WTC11 (cell line): ENCODE data around the gene TCAF1. TPM values are rescaled to one million over a fixed set of nuclear protein-coding genes. Genes with fewer than 3 reads are reported as not detected.
A peak's percentile ranks its signal among the peaks of the same experiment; 100 is the strongest.

Experiments
- ATAC-seq: fragments of 200-7000 bp; cut with Tn5 transposase; 2 replicates; pipeline ENCODE4 v1.10.0; 2021; ENCODE audit warnings: mild to moderate bottlenecking, moderate library complexity
- CTCF ChIA-PET: fragments of 300-600 bp; sonication (Branson Sonifier 250); formaldehyde crosslinking; loops from one replicate; lab custom pipeline; 2021; ENCODE audit warnings: antibody characterized with exemption; lab: Charles Lee
- POLR2A ChIA-PET: fragments of 350-600 bp; sonication (Branson Sonifier 250); formaldehyde crosslinking; loops from one replicate; lab custom pipeline; 2021; ENCODE audit warnings: antibody characterized with exemption; lab: Charles Lee
- DNase-seq: peaks from one replicate; pipeline ENCODE4 v3.0.0; 2021; ENCODE audit warnings: low spot score
- H3K27ac Mint-ChIP-seq: 2 replicates; pipeline ENCODE4 v1.8.0; 2021; ENCODE audit warnings: mixed read lengths
- H3K27me3 Mint-ChIP-seq: 2 replicates; pipeline ENCODE4 v1.8.0; 2021; ENCODE audit warnings: low read depth, mild to moderate bottlenecking, moderate library complexity, mixed read lengths
- H3K36me3 Mint-ChIP-seq: 2 replicates; pipeline ENCODE4 v1.8.0; 2021; ENCODE audit warnings: mixed read lengths
- H3K4me1 Mint-ChIP-seq: 2 replicates; pipeline ENCODE4 v1.8.0; 2022; ENCODE audit warnings: mixed read lengths
- H3K4me3 Mint-ChIP-seq: 2 replicates; pipeline ENCODE4 v1.8.0; 2021; ENCODE audit warnings: mild to moderate bottlenecking, moderate library complexity, mixed read lengths
- H3K9me3 Mint-ChIP-seq: 2 replicates; pipeline ENCODE4 v1.8.0; 2021; ENCODE audit warnings: mixed read lengths
- AFF4 ChIP-seq: sonication (generic); formaldehyde crosslinking; IDR thresholded peaks from 2 replicates; pipeline ENCODE4 v1.8.1; 2023; ENCODE audit warnings: mild to moderate bottlenecking, missing genetic modification reagents, borderline replicate concordance
- ARID4B ChIP-seq: sonication (generic); formaldehyde crosslinking; IDR thresholded peaks from 2 replicates; pipeline ENCODE4 v1.8.0; 2023; ENCODE audit warnings: missing genetic modification reagents, mild to moderate bottlenecking, borderline replicate concordance
- NFYB ChIP-seq: sonication (generic); formaldehyde crosslinking; conservative IDR thresholded peaks from 2 replicates; pipeline ENCODE4 v1.8.0; 2022; ENCODE audit warnings: low read depth, missing genetic modification reagents
- PRDM15 ChIP-seq: sonication (generic); formaldehyde crosslinking; IDR thresholded peaks from 2 replicates; pipeline ENCODE4 v1.8.0; 2022; ENCODE audit warnings: missing genetic modification reagents
- RORB ChIP-seq: fragments of 250-450 bp; sonication (Bioruptor Pico); IDR thresholded peaks from 2 replicates; pipeline ENCODE4 v1.9.0; 2021; ENCODE audit warnings: mild to moderate bottlenecking
- TEAD4 ChIP-seq: sonication (generic); formaldehyde crosslinking; IDR thresholded peaks from 2 replicates; pipeline ENCODE4 v1.8.0; 2022; ENCODE audit warnings: mild to moderate bottlenecking, missing genetic modification reagents
- ZNF232 ChIP-seq: sonication (generic); formaldehyde crosslinking; IDR thresholded peaks from 2 replicates; pipeline ENCODE4 v1.8.0; 2022; ENCODE audit warnings: mild to moderate bottlenecking, missing genetic modification reagents
- ZNF425 ChIP-seq: fragments of 250-450 bp; sonication (Bioruptor Pico); conservative IDR thresholded peaks from 2 replicates; pipeline ENCODE4 v1.9.0; 2021; ENCODE audit warnings: mild to moderate bottlenecking
- total RNA-seq: library from RNA; stranded (reverse); gene quantifications from 3 replicates; pipeline ENCODE4 v1.2.3, GENCODE V29; 2021

The TCAF1 gene
- total RNA-seq, 1 experiment from 2014 or later: 52.7 TPM

GRCh38 chr7:143889068-143889467 is 12.9 kb downstream of the TCAF1 start (continued):
- no peak for TF ChIP-seq NFYB (CRISPR knock-in tag)

GRCh38 chr7:143886826-143887477 is 15.0 kb downstream of the TCAF1 start:
- Mint-ChIP-seq H3K36me3 (peaks cover 14% of the 10 kb centered on the region), H3K27me3 (peaks cover 13% of the 10 kb centered on the region), H3K4me1 (peaks cover 28% of the 10 kb centered on the region), H3K27ac (peak overlapping the region; percentile 9; the same call in 1 of the 2 replicates), H3K4me3 (no peak overlapping the region), H3K9me3 (peaks cover 14% of the 10 kb centered on the region)
- CTCF ChIA-PET: interaction anchor here (0.7 to 1.3 kb wide), 3 partner anchors 9 to 241 kb away, joined by 4 to 11 read pairs (median 5); partner anchors contain the start of gene TCAF1
- DNase-seq: no peak
- POLR2A ChIA-PET: interaction anchor here (4.8 kb wide), 1 partner anchor 14 kb away, joined by 46 read pairs; the partner anchor contains the start of gene TCAF1
- no peak for ATAC-seq
- TF ChIP-seq ZNF232 (CRISPR knock-in tag): no peak
- no peak for TF ChIP-seq RORB
- TF ChIP-seq TEAD4 (CRISPR knock-in tag): no peak
- TF ChIP-seq AFF4 (CRISPR knock-in tag): no peak
- TF ChIP-seq ARID4B (CRISPR knock-in tag): no peak
- TF ChIP-seq PRDM15: no peak
- no peak for TF ChIP-seq ZNF425 (CRISPR knock-in tag)
